ENCODE results near the gene AWAT1.
A peak's percentile ranks its signal among the peaks of the same experiment; 100 is the strongest.
"Not testable (repeated sequence)": the region's sequence is repeated elsewhere in the genome, so short reads cannot be mapped to it uniquely, and the experiment has no call there.

Gene AWAT1

DNA sequence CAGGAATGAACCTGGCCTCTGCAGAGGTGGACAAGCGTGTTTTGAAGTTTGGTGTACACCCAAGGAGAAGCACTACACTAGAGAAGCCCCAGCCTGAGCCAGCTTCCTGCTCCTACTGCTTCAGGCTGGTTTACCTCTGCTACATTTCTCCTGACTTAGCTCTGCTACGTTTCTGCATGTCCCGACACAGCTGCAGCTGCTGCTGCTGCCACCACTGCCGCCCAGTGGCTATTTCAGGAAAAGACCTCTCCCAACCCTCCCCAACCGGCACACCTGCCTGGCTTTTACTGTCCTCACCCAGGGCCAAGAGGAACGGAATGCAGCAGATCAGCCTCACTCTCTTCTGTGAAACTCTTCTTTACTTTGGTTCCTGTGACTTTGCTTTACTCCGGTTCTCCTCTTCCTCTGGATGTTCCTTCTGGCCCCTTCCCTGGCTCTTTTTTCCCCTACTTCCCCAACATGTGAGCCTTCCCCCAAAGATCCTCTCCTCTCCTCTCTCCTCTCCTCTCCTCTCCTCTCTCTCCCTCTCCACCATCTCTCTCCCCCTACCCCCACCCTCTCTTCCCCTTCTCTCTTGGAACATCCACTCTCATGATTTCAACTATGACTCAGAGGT lies 28.6 kb downstream of the AWAT1 start:
- Histone ChIP-seq H3K36me3 (ENCODE audit: control insufficient read depth in 4 of 4, insufficient read depth in 4 of 4, low read length in 3 of 4) (no peaks in the 10 kb centered on the region), H3K4me3 (ENCODE audit: control insufficient read depth in 1 of 7, extremely low read depth in 1 of 7, insufficient read depth in 4 of 7, low read depth in 2 of 7, low read length in 6 of 7) (no peak overlapping the region), H3K4me1 (ENCODE audit: control extremely low read depth in 1 of 4, control insufficient read depth in 4 of 4, insufficient read depth in 4 of 4, low read length in 3 of 4) (no peaks in the 10 kb centered on the region), H3K9me3 (ENCODE audit: control extremely low read depth in 1 of 5, control insufficient read depth in 4 of 5, insufficient read depth in 2 of 5, low read depth in 1 of 5, low read length in 4 of 5) (no peaks in the 10 kb centered on the region), H3K27me3 (replicated peaks in 2 of 5; ENCODE audit: control insufficient read depth in 4 of 5, insufficient read depth in 5 of 5, low read length in 4 of 5) (no peaks in the 10 kb centered on the region), H3K27ac (ENCODE audit: insufficient read depth in 1 of 2, low read depth in 1 of 2, low read length in 2 of 2, poor library complexity in 1 of 2, severe bottlenecking in 2 of 2) (no peak overlapping the region)
- WGBS (ENCODE audit: insufficient coverage), result 17% methylated on average over 6 of the region's 7 CpGs
- ChIA-PET CTCF (no interaction called here), POLR2A (no interaction called here)
- DNase-seq, result peak; percentile 8 to 28 (median 22)

DNA sequence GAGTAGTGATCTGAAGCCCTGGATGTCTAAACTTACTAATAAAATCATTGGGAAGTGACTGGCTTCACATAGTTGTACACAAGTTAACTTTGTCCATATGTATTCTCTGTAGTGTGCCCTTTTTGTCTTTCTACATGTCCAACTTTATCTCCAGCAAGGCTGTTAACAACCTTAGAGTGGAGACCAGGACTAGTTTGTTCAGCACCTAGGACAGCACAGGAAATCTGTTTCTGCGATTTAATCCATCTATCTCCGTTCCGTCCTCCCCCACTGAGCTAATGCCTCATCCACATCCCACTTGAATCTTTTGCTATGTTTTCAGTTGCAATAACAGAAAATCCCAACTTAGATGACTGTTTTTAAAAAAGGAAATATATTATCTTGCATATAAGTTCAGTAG lies 30.3 kb downstream of the AWAT1 start:
- H3K27ac ChIP-seq (ENCODE audit: insufficient read depth in 1 of 2, low read depth in 1 of 2, low read length in 2 of 2, poor library complexity in 1 of 2, severe bottlenecking in 2 of 2), result no peak overlapping the region
- H3K36me3 ChIP-seq (ENCODE audit: control insufficient read depth in 4 of 4, insufficient read depth in 4 of 4, low read length in 3 of 4), result no peaks in the 10 kb centered on the region
- WGBS (ENCODE audit: insufficient coverage), result no CpG with 5 or more reads among the region's 3 CpGs
- no peaks in the 10 kb centered on the region for H3K9me3 ChIP-seq (ENCODE audit: control extremely low read depth in 1 of 5, control insufficient read depth in 4 of 5, insufficient read depth in 2 of 5, low read depth in 1 of 5, low read length in 4 of 5)
- no peaks in the 10 kb centered on the region for H3K4me1 ChIP-seq (ENCODE audit: control extremely low read depth in 1 of 4, control insufficient read depth in 4 of 4, insufficient read depth in 4 of 4, low read length in 3 of 4)
- ChIA-PET CTCF (no interaction called here), POLR2A (no interaction called here)
- no peak for DNase-seq
- no peaks in the 10 kb centered on the region for H3K27me3 ChIP-seq (replicated peaks in 2 of 5; ENCODE audit: control insufficient read depth in 4 of 5, insufficient read depth in 5 of 5, low read length in 4 of 5)
- H3K4me3 ChIP-seq (ENCODE audit: control insufficient read depth in 1 of 7, extremely low read depth in 1 of 7, insufficient read depth in 4 of 7, low read depth in 2 of 7, low read length in 6 of 7), result no peak overlapping the region

DNA sequence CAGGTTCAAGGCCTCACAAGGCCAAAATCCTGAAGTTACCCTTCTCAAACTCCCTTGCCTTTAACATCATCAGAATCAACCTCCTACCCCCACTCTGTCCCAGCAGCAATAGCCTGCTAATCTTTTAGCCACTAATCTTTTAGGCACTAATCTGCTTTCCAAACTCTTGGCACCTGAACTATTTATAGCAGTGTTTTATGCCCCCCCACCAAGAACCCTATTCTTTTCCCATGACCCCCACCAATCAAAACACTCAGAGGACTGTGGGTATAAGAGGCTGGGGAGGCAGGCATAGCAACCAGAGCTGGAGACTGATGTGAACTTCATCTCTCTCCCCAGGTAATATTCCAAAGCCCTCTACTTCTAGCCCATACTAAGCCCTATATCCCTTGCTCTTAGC lies 33.6 kb downstream of the AWAT1 start, which contains the start of gene ARR3:
ARR3 (plus strand) TSS at position 301 of the 400 bp plus-strand sequence. CDS start 1,052 bp downstream, outside the sequence.
- ChIA-PET CTCF (no interaction called here), POLR2A (no interaction called here)
- no peaks in the 10 kb centered on the region for H3K36me3 ChIP-seq (ENCODE audit: control insufficient read depth in 4 of 4, insufficient read depth in 4 of 4, low read length in 3 of 4)
- H3K9me3 ChIP-seq (ENCODE audit: control extremely low read depth in 1 of 5, control insufficient read depth in 4 of 5, insufficient read depth in 2 of 5, low read depth in 1 of 5, low read length in 4 of 5), result no peaks in the 10 kb centered on the region
- no peak within 1 kb of the TSS for H3K27ac ChIP-seq (ENCODE audit: insufficient read depth in 1 of 2, low read depth in 1 of 2, low read length in 2 of 2, poor library complexity in 1 of 2, severe bottlenecking in 2 of 2)
- H3K4me1 ChIP-seq (ENCODE audit: control extremely low read depth in 1 of 4, control insufficient read depth in 4 of 4, insufficient read depth in 4 of 4, low read length in 3 of 4), result no peaks in the 10 kb centered on the region
- no peak within 1 kb of the TSS for H3K4me3 ChIP-seq (ENCODE audit: control insufficient read depth in 1 of 7, extremely low read depth in 1 of 7, insufficient read depth in 4 of 7, low read depth in 2 of 7, low read length in 6 of 7)
- no peaks in the 10 kb centered on the region for H3K27me3 ChIP-seq (replicated peaks in 2 of 5; ENCODE audit: control insufficient read depth in 4 of 5, insufficient read depth in 5 of 5, low read length in 4 of 5)
- no peak for DNase-seq

DNA sequence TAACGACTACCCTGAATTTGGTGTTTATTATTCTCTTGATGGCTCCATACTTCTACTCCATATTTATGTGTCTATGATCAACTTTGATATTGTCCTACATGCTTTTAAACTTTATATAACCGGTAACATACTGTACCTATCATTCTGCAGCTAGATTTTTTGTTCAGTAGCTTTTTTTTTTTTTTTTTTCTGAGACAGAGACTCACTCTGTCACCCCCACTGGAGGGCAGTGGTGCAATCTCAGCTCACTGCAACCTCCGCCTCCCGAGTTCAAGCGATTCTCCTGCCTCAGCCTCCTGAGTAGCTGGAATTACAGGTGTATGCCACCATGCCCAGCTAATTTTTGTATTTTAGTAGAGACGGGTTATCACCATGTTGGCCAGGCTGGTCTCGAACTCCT lies 39.6 kb downstream of the AWAT1 start:
- H3K9me3 ChIP-seq (ENCODE audit: control extremely low read depth in 1 of 5, control insufficient read depth in 4 of 5, insufficient read depth in 2 of 5, low read depth in 1 of 5, low read length in 4 of 5); H3K4me3 ChIP-seq (ENCODE audit: control insufficient read depth in 1 of 7, extremely low read depth in 1 of 7, insufficient read depth in 4 of 7, low read depth in 2 of 7, low read length in 6 of 7); POLR2A ChIA-PET; H3K4me1 ChIP-seq (ENCODE audit: control extremely low read depth in 1 of 4, control insufficient read depth in 4 of 4, insufficient read depth in 4 of 4, low read length in 3 of 4); CTCF ChIA-PET; DNase-seq; H3K36me3 ChIP-seq (ENCODE audit: control insufficient read depth in 4 of 4, insufficient read depth in 4 of 4, low read length in 3 of 4); H3K27me3 ChIP-seq (replicated peaks in 2 of 5; ENCODE audit: control insufficient read depth in 4 of 5, insufficient read depth in 5 of 5, low read length in 4 of 5); H3K27ac ChIP-seq (ENCODE audit: insufficient read depth in 1 of 2, low read depth in 1 of 2, low read length in 2 of 2, poor library complexity in 1 of 2, severe bottlenecking in 2 of 2): not testable (repeated sequence)
- WGBS (ENCODE audit: insufficient coverage), result 90% methylated on average over 5 of the region's 7 CpGs

DNA sequence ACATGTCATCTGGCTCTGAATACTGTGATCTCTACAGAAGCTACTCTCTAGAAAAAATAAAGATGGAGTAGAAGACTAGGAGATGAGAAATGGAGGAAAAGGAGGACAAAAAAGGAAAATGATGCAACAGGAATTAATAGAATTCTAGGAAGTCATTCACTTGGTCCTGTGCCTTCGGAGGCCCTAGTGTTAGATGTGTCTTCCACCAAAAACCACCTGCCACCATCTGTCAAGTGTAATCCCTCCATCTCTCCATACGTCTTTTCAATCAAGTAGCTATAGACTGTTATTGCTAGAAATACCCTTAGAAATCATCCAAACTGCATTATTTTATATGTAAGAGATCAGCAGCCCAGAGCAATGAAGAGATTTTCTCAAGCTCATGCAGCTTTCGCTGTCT lies 44.6 kb downstream of the AWAT1 start:
- no peaks in the 10 kb centered on the region for H3K4me1 ChIP-seq (ENCODE audit: control extremely low read depth in 1 of 4, control insufficient read depth in 4 of 4, insufficient read depth in 4 of 4, low read length in 3 of 4)
- DNase-seq, result no peak
- H3K27ac ChIP-seq (ENCODE audit: insufficient read depth in 1 of 2, low read depth in 1 of 2, low read length in 2 of 2, poor library complexity in 1 of 2, severe bottlenecking in 2 of 2), result no peak overlapping the region
- no peaks in the 10 kb centered on the region for H3K36me3 ChIP-seq (ENCODE audit: control insufficient read depth in 4 of 4, insufficient read depth in 4 of 4, low read length in 3 of 4)
- no peaks in the 10 kb centered on the region for H3K27me3 ChIP-seq (replicated peaks in 2 of 5; ENCODE audit: control insufficient read depth in 4 of 5, insufficient read depth in 5 of 5, low read length in 4 of 5)
- WGBS (ENCODE audit: insufficient coverage), result 88% methylated on average over 1 of the region's 3 CpGs
- ChIA-PET CTCF (no interaction called here), POLR2A (no interaction called here)
- no peaks in the 10 kb centered on the region for H3K9me3 ChIP-seq (ENCODE audit: control extremely low read depth in 1 of 5, control insufficient read depth in 4 of 5, insufficient read depth in 2 of 5, low read depth in 1 of 5, low read length in 4 of 5)
- H3K4me3 ChIP-seq (ENCODE audit: control insufficient read depth in 1 of 7, extremely low read depth in 1 of 7, insufficient read depth in 4 of 7, low read depth in 2 of 7, low read length in 6 of 7), result no peak overlapping the region

DNA sequence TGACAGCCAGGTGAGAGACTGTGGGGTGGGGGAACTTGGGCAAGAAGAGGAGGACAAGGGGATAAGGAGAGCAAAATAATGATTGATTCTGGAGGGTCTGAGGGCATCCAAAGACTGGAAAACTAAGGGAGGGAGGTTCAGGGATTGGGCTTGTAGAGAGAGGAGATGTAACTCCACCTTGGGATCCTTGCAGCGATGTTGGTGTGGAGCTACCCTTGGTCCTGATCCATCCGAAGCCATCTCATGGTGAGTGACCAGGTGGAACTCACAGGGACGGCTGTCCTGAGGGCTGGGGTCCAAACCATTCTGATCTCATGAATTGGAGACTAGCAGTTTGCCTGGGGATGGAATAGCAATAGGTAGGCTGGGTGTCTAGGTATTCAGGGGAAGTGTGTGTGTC lies 46.1 kb downstream of the AWAT1 start:
- ChIA-PET CTCF (no interaction called here), POLR2A (no interaction called here)
- Histone ChIP-seq H3K4me3 (ENCODE audit: control insufficient read depth in 1 of 7, extremely low read depth in 1 of 7, insufficient read depth in 4 of 7, low read depth in 2 of 7, low read length in 6 of 7) (no peak overlapping the region), H3K27me3 (replicated peaks in 2 of 5; ENCODE audit: control insufficient read depth in 4 of 5, insufficient read depth in 5 of 5, low read length in 4 of 5) (no peaks in the 10 kb centered on the region), H3K4me1 (ENCODE audit: control extremely low read depth in 1 of 4, control insufficient read depth in 4 of 4, insufficient read depth in 4 of 4, low read length in 3 of 4) (no peaks in the 10 kb centered on the region), H3K27ac (ENCODE audit: insufficient read depth in 1 of 2, low read depth in 1 of 2, low read length in 2 of 2, poor library complexity in 1 of 2, severe bottlenecking in 2 of 2) (no peak overlapping the region), H3K36me3 (ENCODE audit: control insufficient read depth in 4 of 4, insufficient read depth in 4 of 4, low read length in 3 of 4) (peaks cover 0 to 2% (median 0%) of the 10 kb centered on the region in 4 experiments), H3K9me3 (ENCODE audit: control extremely low read depth in 1 of 5, control insufficient read depth in 4 of 5, insufficient read depth in 2 of 5, low read depth in 1 of 5, low read length in 4 of 5) (no peaks in the 10 kb centered on the region)
- WGBS (ENCODE audit: insufficient coverage), result 86% methylated on average over 3 of the region's 3 CpGs
- DNase-seq, result no peak

DNA sequence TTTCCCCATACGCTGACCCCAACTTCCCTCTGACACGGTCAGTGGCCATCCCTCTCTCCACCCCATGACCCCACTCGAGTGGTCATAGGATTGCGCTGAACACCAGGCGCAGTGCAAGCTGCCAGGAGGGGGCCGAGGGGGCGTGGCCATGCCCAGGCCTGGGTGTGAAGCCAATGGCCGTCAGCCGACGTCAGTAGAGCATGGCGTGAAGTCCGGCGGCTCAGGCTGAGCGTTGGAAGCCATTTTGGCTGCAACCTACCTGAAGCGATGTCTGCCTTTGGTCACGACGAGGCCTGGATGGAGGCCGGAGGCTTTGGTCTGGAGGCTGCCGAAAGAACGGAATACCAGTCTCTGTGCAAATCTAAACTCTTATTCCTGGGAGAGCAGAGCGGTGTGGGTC lies 47.5 kb downstream of the AWAT1 start, which contains the start of gene RAB41:
RAB41 (plus strand) TSS at position 222 of the 400 bp plus-strand sequence; CDS start at position 268, 46 bp downstream.
- Histone ChIP-seq H3K4me1 (ENCODE audit: control extremely low read depth in 1 of 4, control insufficient read depth in 4 of 4, insufficient read depth in 4 of 4, low read length in 3 of 4) (no peaks in the 10 kb centered on the region), H3K27ac (ENCODE audit: insufficient read depth in 1 of 2, low read depth in 1 of 2, low read length in 2 of 2, poor library complexity in 1 of 2, severe bottlenecking in 2 of 2) (no peak within 1 kb of the TSS), H3K4me3 (ENCODE audit: control insufficient read depth in 1 of 7, extremely low read depth in 1 of 7, insufficient read depth in 4 of 7, low read depth in 2 of 7, low read length in 6 of 7) (no peak within 1 kb of the TSS), H3K27me3 (replicated peaks in 2 of 5; ENCODE audit: control insufficient read depth in 4 of 5, insufficient read depth in 5 of 5, low read length in 4 of 5) (no peaks in the 10 kb centered on the region), H3K9me3 (ENCODE audit: control extremely low read depth in 1 of 5, control insufficient read depth in 4 of 5, insufficient read depth in 2 of 5, low read depth in 1 of 5, low read length in 4 of 5) (no peaks in the 10 kb centered on the region), H3K36me3 (ENCODE audit: control insufficient read depth in 4 of 4, insufficient read depth in 4 of 4, low read length in 3 of 4) (peaks cover 0 to 14% (median 8%) of the 10 kb centered on the region in 4 experiments)
- DNase-seq, result no peak
- ChIA-PET POLR2A (no interaction called here), CTCF (no interaction called here)
- 90% methylated on average over 21 of the region's 21 CpGs for WGBS (ENCODE audit: insufficient coverage)
